Effector CD4-positive, alpha-beta T cell (primary cell): Measurements from ENCODE around the gene ELFN2.
"Not testable (repeated sequence)": the region's sequence is repeated elsewhere in the genome, so short reads cannot be mapped to it uniquely, and the experiment has no call there.

ENCODE experiments used
- DNase-seq: peaks from one replicate; pipeline ENCODE4 v3.0.0-alpha.2; 2020
- total RNA-seq: gene quantifications from one replicate; lab custom pipeline; 2026; lab: John Stamatoyannopoulos, UW

ELFN2 gene
- 2.3 reads per million, percentile 5 among the genes with 10 or more reads in this experiment for total RNA-seq

GRCh38 chr22:37427135-37427710, at the start of gene ELFN2:
Gene ELFN2 (minus strand): TSS chr22:37427479. CDS start chr22:37375534, 51,945 bp downstream.
- DNase-seq, result no peak

GRCh38 chr22:37476389-37477329, 49.4 kb upstream of the ELFN2 start:
- DNase-seq, result no peak

GRCh38 chr22:37474447-37475090, 47.3 kb upstream of the ELFN2 start:
- DNase-seq, result no peak

GRCh38 chr22:37473437-37473946, 46.2 kb upstream of the ELFN2 start:
- no peak for DNase-seq

GRCh38 chr22:37472418-37473006, 45.2 kb upstream of the ELFN2 start:
- DNase-seq, result peak; percentile 30

GRCh38 chr22:37471727-37472417, 44.6 kb upstream of the ELFN2 start:
- no peak for DNase-seq

GRCh38 chr22:37470087-37470445, 42.8 kb upstream of the ELFN2 start:
- no peak for DNase-seq

GRCh38 chr22:37469416-37470086, 42.3 kb upstream of the ELFN2 start:
- no peak for DNase-seq

GRCh38 chr22:37468201-37468695, 41.0 kb upstream of the ELFN2 start:
- not testable (repeated sequence) for DNase-seq

GRCh38 chr22:37467391-37467955, 40.2 kb upstream of the ELFN2 start:
- DNase-seq, result no peak

- DNase-seq, result no peak
Measured at GRCh38 chr22:37464181-37464580, 36.9 kb upstream of the ELFN2 start.

- no peak for DNase-seq
Measured at GRCh38 chr22:37462983-37463382, 35.7 kb upstream of the ELFN2 start.

GRCh38 chr22:37462436-37462835, 35.2 kb upstream of the ELFN2 start:
- no peak for DNase-seq

- no peak for DNase-seq
Measured at GRCh38 chr22:37461961-37462360, 34.7 kb upstream of the ELFN2 start.

- no peak for DNase-seq
Measured at GRCh38 chr22:37460684-37461083, 33.4 kb upstream of the ELFN2 start.

- no peak for DNase-seq
Measured at GRCh38 chr22:37459206-37459605, 31.9 kb upstream of the ELFN2 start.

- DNase-seq, result peak; percentile 79
Measured at GRCh38 chr22:37457093-37457893, 30.0 kb upstream of the ELFN2 start.

GRCh38 chr22:37456346-37456745, 29.1 kb upstream of the ELFN2 start:
- no peak for DNase-seq

GRCh38 chr22:37455896-37456295, 28.6 kb upstream of the ELFN2 start:
- DNase-seq, result no peak
